Uterus (tissue), 4 donors: ENCODE results near the gene FGD2. TPM values are rescaled to one million over a fixed set of nuclear protein-coding genes. Genes with fewer than 3 reads are reported as not detected.

Source experiments
- DNase-seq, 2 donors: peaks; one replicate each; pipeline ENCODE4 v3.0.0-alpha.2; 2019 to 2020
- H3K27ac ChIP-seq, 2 donors: fragments of 200-600 bp; sonication (generic); 1 replicate in 1 of 2; 2 replicates in 1 of 2; pipeline ENCODE4 v1.5.1; 2016 to 2018
- H3K27me3 ChIP-seq, 2 donors: fragments of 200-600 bp; sonication (generic); one replicate each; pipeline ENCODE4 v1.5.1; 2018 to 2019; ENCODE audit warnings: control low read depth in 1 of 2
- H3K36me3 ChIP-seq, 2 donors: fragments of 200-600 bp; sonication (generic); one replicate each; pipeline ENCODE4 v1.5.1; 2019; ENCODE audit warnings: control low read depth in 1 of 2
- H3K4me1 ChIP-seq, 2 donors: fragments of 200-600 bp; sonication (generic); one replicate each; pipeline ENCODE4 v1.5.1; 2018 to 2019; ENCODE audit warnings: control low read depth in 1 of 2
- H3K4me3 ChIP-seq, 2 donors: fragments of 200-600 bp; sonication (generic); 1 replicate in 1 of 2; 2 replicates in 1 of 2; pipeline ENCODE4 v1.5.1; 2018 to 2019; ENCODE audit warnings: mild to moderate bottlenecking in 1 of 2
- H3K9me3 ChIP-seq, 2 donors: fragments of 200-600 bp; sonication (generic); one replicate each; pipeline ENCODE4 v1.5.1; 2019; ENCODE audit warnings: control low read depth in 1 of 2
- CTCF ChIP-seq, 4 experiments: fragments of 200-600 bp in 2 of 4; fragments of 450-650 bp in 2 of 4; sonication (generic) in 2 of 4; IDR thresholded peaks; one replicate each; pipeline ENCODE4 v1.5.1; 2016 to 2019; ENCODE audit warnings: antibody characterized with exemption in 4 of 4, mild to moderate bottlenecking in 2 of 4, moderate library complexity in 1 of 4
- POLR2A ChIP-seq, 2 donors: fragments of 450-650 bp; IDR thresholded peaks; one replicate each; pipeline ENCODE4 v1.6.1; 2016; ENCODE audit warnings: antibody characterized with exemption in 2 of 2, mild to moderate bottlenecking in 1 of 2, moderate library complexity in 1 of 2
- intact Hi-C: fragments of 100-400 bp; cut with DNase I; formaldehyde crosslinking; loops from one replicate; pipeline ENCODE4 v1.15.1; 2023; ENCODE audit warnings: low total_unique reads
- total RNA-seq, 4 donors: library from RNA; depleted of rRNA in 3 of 4; stranded (reverse); fragments of >200 nt in 3 of 4; gene quantifications; one replicate each; pipeline versions ENCODE4 v1.1.0 to v1.2.4, GENCODE V29; 2014 to 2023
- donor health status: DM: yes; HTN: yes; CAD: no.

FGD2 gene
- total RNA-seq, 4 donors from 2014 or later = 0.51 to 27.6 (median 11.5) TPM

GRCh38 chr6:36976509-36976908, 28.9 kb upstream of the FGD2 start:
- H3K36me3 ChIP-seq = no peaks in the 10 kb centered on the region
- no peaks in the 10 kb centered on the region for H3K4me1 ChIP-seq
- no peak for TF ChIP-seq CTCF (IDR thresholded peaks at IDR 0.05)
- TF ChIP-seq POLR2A (IDR thresholded peaks at IDR 0.05) = no peak
- intact Hi-C loops = no loop called here
- H3K9me3 ChIP-seq = no peaks in the 10 kb centered on the region
- no peaks in the 10 kb centered on the region for H3K27me3 ChIP-seq
- no peak for DNase-seq
- no peak overlapping the region for H3K27ac ChIP-seq
- H3K4me3 ChIP-seq = no peak overlapping the region

DNA sequence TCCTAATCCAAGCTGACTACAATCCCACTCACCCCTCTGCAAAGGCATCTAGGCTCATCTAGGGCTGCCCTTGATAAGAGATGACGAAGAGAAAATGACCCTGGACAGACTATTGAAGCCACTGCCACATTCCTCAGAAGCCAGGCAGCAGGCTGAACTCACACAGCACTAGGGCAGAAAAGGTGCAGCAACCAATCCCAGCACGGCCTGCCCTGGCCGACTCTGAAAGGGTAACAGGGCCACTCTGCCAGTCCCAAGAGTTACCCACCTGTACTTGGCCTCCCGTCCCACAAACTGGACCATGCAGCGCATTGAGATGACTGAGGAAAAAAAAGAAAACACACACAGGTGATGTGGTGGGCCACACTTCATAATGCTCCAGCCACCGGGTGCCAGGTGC, 28.5 kb upstream of the FGD2 start:
- intact Hi-C loops = no loop called here
- DNase-seq = no peak
- TF ChIP-seq CTCF (IDR thresholded peaks at IDR 0.05) (no peak), POLR2A (IDR thresholded peaks at IDR 0.05) (no peak)
- H3K27me3 ChIP-seq = no peaks in the 10 kb centered on the region
- no peaks in the 10 kb centered on the region for H3K9me3 ChIP-seq
- H3K4me3 ChIP-seq = no peak overlapping the region
- no peak overlapping the region for H3K27ac ChIP-seq
- H3K4me1 ChIP-seq = no peaks in the 10 kb centered on the region
- no peaks in the 10 kb centered on the region for H3K36me3 ChIP-seq

DNA sequence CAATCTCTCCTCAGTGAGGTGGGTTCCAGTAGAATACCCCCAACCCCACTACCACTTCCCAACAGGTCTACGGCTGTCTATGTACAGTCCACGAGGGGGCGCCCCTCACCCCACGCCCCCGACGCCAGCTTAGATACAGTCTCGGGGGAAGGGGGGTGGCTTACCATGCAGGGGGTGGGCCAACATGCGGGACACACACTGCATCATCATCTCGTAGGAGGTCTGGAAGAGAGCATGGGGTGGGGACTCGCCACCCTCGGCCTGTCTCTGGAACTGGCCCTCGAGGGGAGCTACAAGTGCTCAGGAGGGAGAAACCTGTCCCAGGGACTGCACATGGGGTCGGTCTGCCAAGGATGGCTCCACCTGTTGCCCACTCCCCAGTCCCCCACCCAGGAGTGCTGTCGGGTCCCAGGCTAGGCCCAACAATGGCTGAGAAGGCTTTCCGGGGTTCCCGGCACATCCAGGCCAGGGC, 27.9 kb upstream of the FGD2 start:
- intact Hi-C loops = no loop called here
- H3K4me1 ChIP-seq = no peaks in the 10 kb centered on the region
- H3K36me3 ChIP-seq = no peaks in the 10 kb centered on the region

DNA sequence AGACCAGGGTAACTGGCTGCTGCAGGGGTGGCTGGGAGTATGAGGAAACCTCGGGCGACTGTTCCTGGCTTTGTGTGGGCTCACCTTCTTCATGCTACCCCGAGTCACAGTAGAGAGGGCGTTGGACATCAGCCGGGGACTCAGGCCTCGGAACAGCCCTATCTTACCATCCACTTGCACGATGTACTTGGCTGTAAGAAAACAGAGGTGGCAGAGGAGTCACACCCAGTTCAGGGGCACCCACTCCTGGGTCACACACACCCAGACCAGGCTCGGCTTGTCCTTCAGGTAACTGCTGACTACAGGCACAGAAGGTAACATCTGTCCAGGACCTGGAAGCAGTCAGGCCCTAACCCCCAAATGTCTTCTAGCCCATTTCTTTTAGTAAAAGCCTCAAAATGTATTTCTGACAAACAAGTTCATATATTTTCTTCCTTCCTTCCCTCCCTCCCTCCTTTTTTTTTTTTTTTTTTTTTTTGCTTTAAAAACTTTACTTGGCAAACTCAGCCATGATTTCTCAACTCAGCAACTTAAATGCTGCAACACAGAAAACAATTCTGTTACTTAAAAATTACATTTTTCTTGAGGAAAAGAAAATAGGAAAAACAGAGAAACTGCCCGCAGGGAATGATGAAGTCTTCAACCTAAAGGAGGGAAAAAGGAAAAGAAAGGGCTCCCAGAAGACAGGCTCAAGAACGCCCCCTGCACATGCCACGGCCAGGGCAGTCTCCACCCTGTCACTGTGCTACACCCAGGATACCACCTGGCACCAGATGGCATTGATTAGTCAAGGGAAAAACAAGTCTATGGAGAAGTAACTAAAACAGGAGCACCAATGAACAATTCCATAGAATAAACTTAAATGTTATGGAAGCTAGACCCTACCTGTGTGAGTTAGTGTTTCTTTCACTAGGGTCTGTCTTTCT, 26.8 kb upstream of the FGD2 start:
- Histone ChIP-seq H3K9me3 (no peaks in the 10 kb centered on the region), H3K27ac (peak overlapping the region in 1 of 2 donors; percentile 74), H3K36me3 (no peaks in the 10 kb centered on the region), H3K4me3 (no peak overlapping the region), H3K4me1 (peaks cover 0 to 5% of the 10 kb centered on the region in 2 donors), H3K27me3 (no peaks in the 10 kb centered on the region)
- TF ChIP-seq POLR2A (IDR thresholded peaks at IDR 0.05) (no peak), CTCF (IDR thresholded peaks at IDR 0.05) (no peak)
- DNase-seq = no peak
- intact Hi-C loops = no loop called here

More for the DNA sequence above, 27.9 kb upstream of the FGD2 start:
- no peak for TF ChIP-seq POLR2A (IDR thresholded peaks at IDR 0.05)
- TF ChIP-seq CTCF (IDR thresholded peaks at IDR 0.05) = peak in 1 of 4 experiments; percentile 23
- no peak for DNase-seq
- Histone ChIP-seq H3K27ac (no peak overlapping the region), H3K4me3 (no peak overlapping the region), H3K9me3 (no peaks in the 10 kb centered on the region), H3K27me3 (no peaks in the 10 kb centered on the region)

DNA sequence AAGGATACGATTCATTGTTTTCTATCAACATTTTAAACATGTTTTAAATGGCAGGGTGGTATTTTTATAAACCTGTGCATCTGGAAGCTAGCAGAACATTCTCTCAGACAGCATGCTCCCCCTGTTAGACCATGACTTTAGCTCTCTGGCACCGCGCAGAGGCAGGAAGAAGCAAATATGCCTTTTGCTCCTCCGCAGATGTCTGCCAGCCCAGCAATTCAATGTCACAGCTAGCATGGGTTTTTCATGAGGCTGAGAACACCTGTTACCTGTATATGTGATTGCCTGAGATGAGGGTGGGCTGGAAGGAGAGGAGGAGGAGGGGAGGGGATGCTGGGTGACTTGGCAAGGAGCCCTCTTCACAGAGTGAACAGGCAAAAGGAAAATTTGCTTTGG, 26.1 kb upstream of the FGD2 start:
- Histone ChIP-seq H3K9me3 (no peaks in the 10 kb centered on the region), H3K4me1 (peaks cover 5 to 6% of the 10 kb centered on the region in 2 donors), H3K27me3 (no peaks in the 10 kb centered on the region), H3K36me3 (no peaks in the 10 kb centered on the region), H3K27ac (peak overlapping the region in 1 of 2 donors; percentile 74), H3K4me3 (no peak overlapping the region)
- DNase-seq = peak; percentile 56 to 61
- intact Hi-C loops = no loop called here
- TF ChIP-seq CTCF (IDR thresholded peaks at IDR 0.05) = peak; percentile 40 to 71 (median 70)
- no peak for TF ChIP-seq POLR2A (IDR thresholded peaks at IDR 0.05)
